Measurements from ENCODE around the gene PSMA5. TPM values are rescaled to one million over a fixed set of nuclear protein-coding genes. Genes with fewer than 3 reads are reported as not detected.

Gene PSMA5
- total and polyA plus RNA-seq, 2 of the 4 experiments (the other 2 are of a cell fraction), result 75.5 to 107 TPM

DNA sequence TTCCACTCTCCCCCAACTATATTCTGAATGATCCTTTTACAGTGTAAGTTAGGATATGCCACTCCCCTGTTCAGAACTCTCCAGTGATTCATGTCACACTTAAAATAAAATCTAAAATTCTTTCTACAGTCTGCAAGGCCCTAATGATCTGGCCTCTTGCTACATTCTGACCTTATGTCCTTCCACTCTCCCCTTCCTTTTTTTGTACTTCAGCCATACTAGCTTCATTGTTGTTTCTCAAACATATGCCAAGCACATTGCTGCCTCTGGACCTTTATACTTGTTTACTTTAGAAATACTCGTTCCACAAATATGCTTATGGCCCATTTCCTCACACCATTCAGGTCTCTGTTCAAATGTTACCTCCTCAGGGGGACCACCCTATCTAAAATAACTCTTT, 14.8 kb upstream of the PSMA5 start:
- no peak overlapping the region for H3K27ac ChIP-seq (ENCODE audit: insufficient read depth, low read length)
- H3K18ac ChIP-seq (ENCODE audit: low read depth, low read length), result no peak overlapping the region
- no peak overlapping the region for H2AFZ ChIP-seq (replicated peaks; ENCODE audit: low read length, poor library complexity)
- POLR2A ChIA-PET (ENCODE audit: unreplicated experiment), result no interaction called here
- H3K56ac ChIP-seq (ENCODE audit: extremely low read depth, insufficient read depth, low read length), result no peak overlapping the region
- H3K4me3 ChIP-seq (ENCODE audit: insufficient read depth, low read depth, low read length), result no peak overlapping the region
- H3K23ac ChIP-seq (ENCODE audit: low read depth, low read length), result no peak overlapping the region
- TF ChIP-seq RAD21 (IDR thresholded peaks at IDR 0.05; ENCODE audit: low read length), result no peak
- no peak for TF ChIP-seq BHLHE40 (IDR thresholded peaks at IDR 0.05; ENCODE audit: low read depth, low read length)
- no peak for TF ChIP-seq RFX5 (IDR thresholded peaks at IDR 0.05; ENCODE audit: low read depth, low read length)
- no peak for TF ChIP-seq MAZ (IDR thresholded peaks at IDR 0.05; ENCODE audit: borderline replicate concordance, low read depth, low read length)
- no peaks in the 10 kb centered on the region for H3K9me3 ChIP-seq (ENCODE audit: control insufficient read depth, insufficient read depth, low read length)
- H3K4me1 ChIP-seq (ENCODE audit: control insufficient read depth, insufficient read depth, low read length), result peaks cover 6% of the 10 kb centered on the region
- H3K4ac ChIP-seq (ENCODE audit: low read depth, low read length), result no peak overlapping the region
- dilution Hi-C loops (cut with HindIII; ENCODE audit: low sequenced_read_pairs, unreplicated experiment), result no loop called here
- in situ Hi-C loops (cut with MboI; ENCODE audit: low sequenced_read_pairs), result no loop called here
- no peak overlapping the region for H4K5ac ChIP-seq (ENCODE audit: low read depth, low read length)
- 20% methylated on average over 1 of the region's 1 CpG; no CpG with 5 or more reads in 1 of the 2 experiments for WGBS, 2 experiments (ENCODE audit: extremely low coverage in 2 of 2, insufficient read length in 1 of 2)
- H4K91ac ChIP-seq (ENCODE audit: insufficient read depth, low read depth, low read length), result no peak overlapping the region
- peak; percentile 43 for DNase-seq
- peak; percentile 7; the same call in 1 of the 2 replicates for ATAC-seq (ENCODE audit: low read depth)
- peak overlapping the region; percentile 35; the same call in 1 of the 2 replicates for H3K14ac ChIP-seq (replicated peaks; ENCODE audit: low read depth, low read length)
- H4K8ac ChIP-seq (ENCODE audit: low read depth in 2 of 2, low read length in 2 of 2), result no peak overlapping the region
- no peak overlapping the region for H2AK9ac ChIP-seq (replicated peaks; ENCODE audit: low read depth, low read length, poor library complexity)
- H4K20me1 ChIP-seq (ENCODE audit: insufficient read depth, low read length), result no peaks in the 10 kb centered on the region
- peaks cover 6% of the 10 kb centered on the region for H3K9me1 ChIP-seq (ENCODE audit: insufficient read depth, low read length)
- peaks cover 0 to 5% of the 10 kb centered on the region in 2 experiments; a peak in 2 of 4 replicates for H3K79me1 ChIP-seq (ENCODE audit: low read depth in 1 of 2, low read length in 2 of 2)
- BruUV-seq (replicated peaks), result no TSS peak
- no peak overlapping the region for H2BK120ac ChIP-seq (ENCODE audit: low read depth, low read length)
- H3K27me3 ChIP-seq (ENCODE audit: control insufficient read depth, insufficient read depth, low read length), result peaks cover 5% of the 10 kb centered on the region; the same call in 1 of the 2 replicates
- no peak overlapping the region; the same call in 1 of the 2 replicates for H2BK20ac ChIP-seq (ENCODE audit: low read depth, low read length)
- H3K9ac ChIP-seq (ENCODE audit: low read depth, low read length), result no peak overlapping the region
- no peaks in the 10 kb centered on the region for H3K36me3 ChIP-seq (ENCODE audit: control insufficient read depth, insufficient read depth, low read length)
- intact Hi-C loops (cut with micrococcal nuclease), result no loop called here
- H2BK5ac ChIP-seq (ENCODE audit: low read depth, low read length, poor library complexity, severe bottlenecking), result no peak overlapping the region
- CTCF ChIA-PET, result no interaction called here
- no peak overlapping the region for H2AK5ac ChIP-seq (ENCODE audit: low read depth, low read length)
- H3K4me2 ChIP-seq (ENCODE audit: low read depth, low read length), result no peak overlapping the region
- no peak overlapping the region for H2BK15ac ChIP-seq (ENCODE audit: low read depth, low read length)
